ENCODE measurements around the gene BBOX1. TPM values are rescaled to one million over a fixed set of nuclear protein-coding genes. Genes with fewer than 3 reads are reported as not detected.
A peak's percentile ranks its signal among the peaks of the same experiment; 100 is the strongest.

Gene BBOX1
- total RNA-seq, 1 experiment from 2014 or later = not detected

GRCh38 chr11:27008811-27009535 is 31.6 kb upstream of the BBOX1 start:
- CTCF ChIA-PET = no interaction called here
- no peaks in the 10 kb centered on the region for H3K9me3 ChIP-seq (ENCODE audit: low read depth, low read length, poor library complexity, severe bottlenecking)
- no peaks in the 10 kb centered on the region for H3K36me3 ChIP-seq (ENCODE audit: insufficient read depth, low read length, poor library complexity, severe bottlenecking)
- no peak overlapping the region for H3K27ac ChIP-seq (ENCODE audit: low read depth, low read length, poor library complexity, severe bottlenecking)
- no TSS peak for BruUV-seq (replicated peaks)
- POLR2A ChIA-PET (ENCODE audit: low non-redundant PET) = no interaction called here
- TF ChIP-seq, protein P1, sequence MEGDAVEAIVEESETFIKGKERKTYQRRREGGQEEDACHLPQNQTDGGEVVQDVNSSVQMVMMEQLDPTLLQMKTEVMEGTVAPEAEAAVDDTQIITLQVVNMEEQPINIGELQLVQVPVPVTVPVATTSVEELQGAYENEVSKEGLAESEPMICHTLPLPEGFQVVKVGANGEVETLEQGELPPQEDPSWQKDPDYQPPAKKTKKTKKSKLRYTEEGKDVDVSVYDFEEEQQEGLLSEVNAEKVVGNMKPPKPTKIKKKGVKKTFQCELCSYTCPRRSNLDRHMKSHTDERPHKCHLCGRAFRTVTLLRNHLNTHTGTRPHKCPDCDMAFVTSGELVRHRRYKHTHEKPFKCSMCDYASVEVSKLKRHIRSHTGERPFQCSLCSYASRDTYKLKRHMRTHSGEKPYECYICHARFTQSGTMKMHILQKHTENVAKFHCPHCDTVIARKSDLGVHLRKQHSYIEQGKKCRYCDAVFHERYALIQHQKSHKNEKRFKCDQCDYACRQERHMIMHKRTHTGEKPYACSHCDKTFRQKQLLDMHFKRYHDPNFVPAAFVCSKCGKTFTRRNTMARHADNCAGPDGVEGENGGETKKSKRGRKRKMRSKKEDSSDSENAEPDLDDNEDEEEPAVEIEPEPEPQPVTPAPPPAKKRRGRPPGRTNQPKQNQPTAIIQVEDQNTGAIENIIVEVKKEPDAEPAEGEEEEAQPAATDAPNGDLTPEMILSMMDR (conservative IDR thresholded peaks at IDR 0.05; ENCODE audit: low read depth, low read length) = no peak
- no peak for TF ChIP-seq EZH2 (IDR thresholded peaks at IDR 0.05; ENCODE audit: borderline replicate concordance, low read depth, low read length, poor library complexity, severe bottlenecking)
- no peak overlapping the region for H3K4me3 ChIP-seq (ENCODE audit: low read depth, low read length, poor library complexity, severe bottlenecking)
- H3K27me3 ChIP-seq (replicated peaks; ENCODE audit: insufficient read depth, low read depth, low read length, poor library complexity) = peaks cover 15% of the 10 kb centered on the region
- intact Hi-C loops (cut with micrococcal nuclease; ENCODE audit: unreplicated experiment) = no loop called here
- no peak for DNase-seq (ENCODE audit: low spot score)
- H3K4me1 ChIP-seq (ENCODE audit: insufficient read depth, low read length, poor library complexity, severe bottlenecking) = peaks cover 25% of the 10 kb centered on the region

GRCh38 chr11:27011560-27012233 is 28.9 kb upstream of the BBOX1 start:
- Histone ChIP-seq H3K36me3 (ENCODE audit: insufficient read depth, low read length, poor library complexity, severe bottlenecking) (no peaks in the 10 kb centered on the region), H3K4me1 (ENCODE audit: insufficient read depth, low read length, poor library complexity, severe bottlenecking) (peaks cover 29% of the 10 kb centered on the region), H3K27ac (ENCODE audit: low read depth, low read length, poor library complexity, severe bottlenecking) (no peak overlapping the region), H3K4me3 (ENCODE audit: low read depth, low read length, poor library complexity, severe bottlenecking) (no peak overlapping the region), H3K27me3 (replicated peaks; ENCODE audit: insufficient read depth, low read depth, low read length, poor library complexity) (peaks cover 15% of the 10 kb centered on the region), H3K9me3 (ENCODE audit: low read depth, low read length, poor library complexity, severe bottlenecking) (no peaks in the 10 kb centered on the region)
- no peak for DNase-seq (ENCODE audit: low spot score)
- intact Hi-C loops (cut with micrococcal nuclease; ENCODE audit: unreplicated experiment) = no loop called here
- TF ChIP-seq EZH2 (IDR thresholded peaks at IDR 0.05; ENCODE audit: borderline replicate concordance, low read depth, low read length, poor library complexity, severe bottlenecking) = no peak
- TF ChIP-seq, protein P1 (conservative IDR thresholded peaks at IDR 0.05; ENCODE audit: low read depth, low read length) = no peak
- CTCF ChIA-PET = no interaction called here
- POLR2A ChIA-PET (ENCODE audit: low non-redundant PET) = no interaction called here
- BruUV-seq (replicated peaks) = no TSS peak

DNA sequence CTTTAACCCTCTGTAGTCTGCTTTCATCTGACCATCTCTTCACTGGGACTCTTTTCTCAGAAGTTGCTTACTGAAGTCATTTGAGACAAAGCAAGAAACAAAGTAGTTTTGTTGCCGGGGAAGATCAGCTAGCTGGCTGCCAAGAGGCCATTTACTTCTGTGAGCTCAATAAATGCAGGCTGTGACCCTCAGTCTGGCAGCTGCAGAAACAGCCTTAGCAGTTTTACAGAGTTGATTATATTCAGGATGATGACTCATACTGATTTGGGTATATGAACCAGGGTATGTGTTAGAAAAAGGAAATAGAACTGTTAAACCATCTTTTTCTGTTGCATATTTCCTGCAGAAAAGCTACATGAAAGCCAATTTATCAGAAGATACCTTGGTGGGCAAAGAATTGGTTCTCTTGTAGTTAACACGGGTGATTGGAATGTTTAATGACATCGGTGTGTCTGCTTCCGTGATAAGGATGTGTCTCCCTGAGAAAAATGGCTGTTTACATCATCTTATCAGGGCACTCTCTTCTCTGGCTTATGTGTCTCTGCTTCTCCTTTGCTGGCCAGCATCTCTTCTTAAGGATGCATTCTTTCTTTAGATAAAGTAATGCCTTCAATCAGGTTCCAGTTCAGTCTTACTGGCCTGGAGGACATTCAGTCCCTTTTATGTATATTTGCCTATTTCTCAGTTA is 28.2 kb upstream of the BBOX1 start:
- no peak overlapping the region for H3K4me3 ChIP-seq (ENCODE audit: low read depth, low read length, poor library complexity, severe bottlenecking)
- no peak for TF ChIP-seq EZH2 (IDR thresholded peaks at IDR 0.05; ENCODE audit: borderline replicate concordance, low read depth, low read length, poor library complexity, severe bottlenecking)
- TF ChIP-seq, protein P1 (conservative IDR thresholded peaks at IDR 0.05; ENCODE audit: low read depth, low read length) = no peak
- H3K9me3 ChIP-seq (ENCODE audit: low read depth, low read length, poor library complexity, severe bottlenecking) = no peaks in the 10 kb centered on the region
- no TSS peak for BruUV-seq (replicated peaks)
- peaks cover 15% of the 10 kb centered on the region for H3K27me3 ChIP-seq (replicated peaks; ENCODE audit: insufficient read depth, low read depth, low read length, poor library complexity)
- H3K4me1 ChIP-seq (ENCODE audit: insufficient read depth, low read length, poor library complexity, severe bottlenecking) = peaks cover 29% of the 10 kb centered on the region
- DNase-seq (ENCODE audit: low spot score) = peak; percentile 87
- CTCF ChIA-PET = no interaction called here
- intact Hi-C loops (cut with micrococcal nuclease; ENCODE audit: unreplicated experiment) = no loop called here
- POLR2A ChIA-PET (ENCODE audit: low non-redundant PET) = no interaction called here
- no peaks in the 10 kb centered on the region for H3K36me3 ChIP-seq (ENCODE audit: insufficient read depth, low read length, poor library complexity, severe bottlenecking)
- H3K27ac ChIP-seq (ENCODE audit: low read depth, low read length, poor library complexity, severe bottlenecking) = no peak overlapping the region

Data from A673 (cell line).